B cell (primary cell): ENCODE data around the gene ZNF592. TPM values are rescaled to one million over a fixed set of nuclear protein-coding genes. Genes with fewer than 3 reads are reported as not detected.

Experiments used
- ATAC-seq: fragments of 200-7000 bp; cut with Tn5 transposase; one replicate; pipeline ENCODE4 v1.10.0; 2021; ENCODE audit warnings: low read depth, mild to moderate bottlenecking, moderate number of reproducible peaks, moderate library complexity
- CTCF ChIA-PET: fragments of 350-600 bp; sonication (Branson Sonifier 250); formaldehyde crosslinking; loops from one replicate; lab custom pipeline; 2021; ENCODE audit warnings: antibody characterized with exemption, inconsistent platforms; lab: Charles Lee
- POLR2A ChIA-PET: fragments of 350-600 bp; sonication (Branson Sonifier 250); formaldehyde crosslinking; loops from one replicate; lab custom pipeline; 2021; ENCODE audit warnings: antibody characterized with exemption; lab: Charles Lee
- DNase-seq: peaks from one replicate; pipeline ENCODE4 v3.0.0; 2013
- H2AFZ ChIP-seq: 2 replicates; pipeline ENCODE4 v1.6.1; 2012; ENCODE audit warnings: mild to moderate bottlenecking, low read depth, low read length; ENCODE audit not compliant: insufficient read depth, poor library complexity, severe bottlenecking
- H3K27ac ChIP-seq, 2 donors: 1 replicate in 1 of 2; 2 replicates in 1 of 2; pipeline ENCODE4 v1.5.1; 2012 to 2013; ENCODE audit warnings: low read length in 2 of 2, mild to moderate bottlenecking in 2 of 2, moderate library complexity in 1 of 2
- H3K27me3 ChIP-seq, 4 experiments: fragments of 200-600 bp in 1 of 4; sonication (generic) in 1 of 4; replicated peaks in 1 of 4; 1 replicate in 2 of 4; 2 replicates in 2 of 4; pipeline versions ENCODE4 v1.6.1 to v1.7.0; 2013 to 2016; ENCODE audit warnings: low read length in 3 of 4, mild to moderate bottlenecking in 2 of 4, mixed read lengths in 1 of 4, moderate library complexity in 1 of 4; ENCODE audit not compliant: insufficient read depth in 4 of 4, control insufficient read depth in 3 of 4; ENCODE audit errors: control extremely low read depth in 1 of 4
- H3K36me3 ChIP-seq, 2 experiments: replicated peaks in 1 of 2; 1 replicate in 1 of 2; 2 replicates in 1 of 2; pipeline versions ENCODE4 v1.6.1 to v1.7.1; 2013; ENCODE audit warnings: low read length in 1 of 2; ENCODE audit not compliant: insufficient read depth in 2 of 2, control insufficient read depth in 1 of 2; ENCODE audit errors: control extremely low read depth in 1 of 2, extremely low read depth in 1 of 2
- H3K4me1 ChIP-seq, 2 donors: fragments of 200-600 bp in 1 of 2; sonication (generic) in 1 of 2; 1 replicate in 1 of 2; 2 replicates in 1 of 2; pipeline versions ENCODE4 v1.5.1 to v1.6.1; 2013 to 2017; ENCODE audit warnings: low read length in 2 of 2; ENCODE audit not compliant: control insufficient read depth in 2 of 2, insufficient read depth in 2 of 2
- H3K4me2 ChIP-seq: replicated peaks from 2 replicates; pipeline ENCODE3; 2012; ENCODE audit warnings: mild to moderate bottlenecking, low read depth, low read length; ENCODE audit not compliant: poor library complexity, severe bottlenecking
- H3K4me3 ChIP-seq, 5 experiments: fragments of 200-600 bp in 1 of 5; sonication (generic) in 1 of 5; 1 replicate in 3 of 5; 2 replicates in 2 of 5; pipeline versions ENCODE4 v1.5.1 to v1.7.0; 2011 to 2016; ENCODE audit warnings: low read length in 4 of 5, mild to moderate bottlenecking in 4 of 5, low read depth in 2 of 5, control low read depth in 1 of 5, moderate library complexity in 1 of 5; ENCODE audit not compliant: insufficient read depth in 1 of 5; ENCODE audit errors: control extremely low read depth in 1 of 5, extremely low read depth in 1 of 5
- H3K79me2 ChIP-seq: fragments of 200-600 bp; sonication (generic); one replicate; pipeline ENCODE4 v1.6.0; 2016; ENCODE audit warnings: low read length; ENCODE audit not compliant: control insufficient read depth, insufficient read depth
- H3K9ac ChIP-seq: fragments of 200-600 bp; sonication (generic); 2 replicates; pipeline ENCODE4 v1.6.1; 2017; ENCODE audit warnings: mild to moderate bottlenecking, low read length, moderate library complexity
- H3K9me3 ChIP-seq, 3 donors: one replicate each; pipeline versions ENCODE4 v1.6.1 to v1.7.1; 2013; ENCODE audit warnings: low read length in 2 of 3; ENCODE audit not compliant: control insufficient read depth in 2 of 3, insufficient read depth in 1 of 3; ENCODE audit errors: control extremely low read depth in 1 of 3
- H4K20me1 ChIP-seq: 2 replicates; pipeline ENCODE4 v1.6.0; 2012; ENCODE audit warnings: mild to moderate bottlenecking, low read length; ENCODE audit not compliant: insufficient read depth, control insufficient read depth, poor library complexity, severe bottlenecking
- H3K27ac Mint-ChIP-seq: one replicate; pipeline ENCODE4 v1.8.0; 2021; ENCODE audit warnings: mixed read lengths
- H3K27me3 Mint-ChIP-seq: one replicate; pipeline ENCODE4 v1.8.0; 2021; ENCODE audit warnings: mixed read lengths
- H3K4me1 Mint-ChIP-seq: one replicate; pipeline ENCODE4 v1.8.0; 2021; ENCODE audit warnings: mixed read lengths
- H3K4me3 Mint-ChIP-seq: one replicate; pipeline ENCODE4 v1.8.0; 2021; ENCODE audit warnings: mixed read lengths
- H3K9me3 Mint-ChIP-seq: one replicate; pipeline ENCODE4 v1.8.0; 2022; ENCODE audit warnings: mixed read lengths; ENCODE audit not compliant: insufficient read depth
- EZH2 ChIP-seq: IDR thresholded peaks from 2 replicates; pipeline ENCODE4 v1.6.1; 2012; ENCODE audit warnings: borderline replicate concordance, low read depth, mild to moderate bottlenecking, moderate library complexity, low read length; ENCODE audit not compliant: insufficient read depth, poor library complexity, severe bottlenecking
- WGBS: methylation state at CpG from one replicate; pipeline ENCODE4 v1.1.5; 2013; ENCODE audit warnings: missing lambda C conversion rate; ENCODE audit not compliant: insufficient coverage; 5-methylcytosine and 5-hydroxymethylcytosine counted together
- intact Hi-C: fragments of 100-400 bp; cut with micrococcal nuclease; formaldehyde crosslinking; loops from one replicate; pipeline ENCODE4 v1.10.0; 2022
- polyA plus RNA-seq: library from polyadenylated mRNA; depleted of rRNA; stranded (reverse); fragments of >200 nt; gene quantifications from 2 replicates; pipeline ENCODE4 v1.2.3, GENCODE V29; 2012
- total RNA-seq, 2 donors: library from RNA; stranded (reverse); fragments of 120-200 nt in 1 of 2; gene quantifications; 1 replicate in 1 of 2; 2 replicates in 1 of 2; pipeline versions ENCODE4 v1.2.3 to v1.2.4, GENCODE V29; 2013 to 2022
- TF ChIP-seq, protein P1 (sequence below): fragments of 200-600 bp; IDR thresholded peaks from one replicate; pipeline ENCODE4 v1.8.0; 2022; ENCODE audit warnings: antibody characterized with exemption, mild to moderate bottlenecking

Gene ZNF592
- total and polyA plus RNA-seq, 2 donors (not counting 1 experiment from before 2014, with no cell fraction given): 35.8 to 64.4 TPM

GRCh38 chr15:84827246-84827645, 78.9 kb downstream of the ZNF592 start:
- Histone ChIP-seq H3K27ac (no peak overlapping the region), H3K4me1 (no peaks in the 10 kb centered on the region), H3K9me3 (no peaks in the 10 kb centered on the region), H3K9ac (no peak overlapping the region), H3K4me3 (no peak overlapping the region), H4K20me1 (no peaks in the 10 kb centered on the region), H3K36me3 (no peaks in the 10 kb centered on the region), H3K79me2 (no peaks in the 10 kb centered on the region), H3K4me2 (no peak overlapping the region), H3K27me3 (no peaks in the 10 kb centered on the region), H2AFZ (no peak overlapping the region)
- POLR2A ChIA-PET: no interaction called here
- CTCF ChIA-PET: no interaction called here
- 97% methylated on average over 9 of the region's 9 CpGs for WGBS
- ATAC-seq (no peak), DNase-seq (no peak)
- H3K9me3 Mint-ChIP-seq: no peaks in the 10 kb centered on the region
- no peaks in the 10 kb centered on the region for H3K4me1 Mint-ChIP-seq
- no peak for TF ChIP-seq EZH2
- TF ChIP-seq, protein P1, sequence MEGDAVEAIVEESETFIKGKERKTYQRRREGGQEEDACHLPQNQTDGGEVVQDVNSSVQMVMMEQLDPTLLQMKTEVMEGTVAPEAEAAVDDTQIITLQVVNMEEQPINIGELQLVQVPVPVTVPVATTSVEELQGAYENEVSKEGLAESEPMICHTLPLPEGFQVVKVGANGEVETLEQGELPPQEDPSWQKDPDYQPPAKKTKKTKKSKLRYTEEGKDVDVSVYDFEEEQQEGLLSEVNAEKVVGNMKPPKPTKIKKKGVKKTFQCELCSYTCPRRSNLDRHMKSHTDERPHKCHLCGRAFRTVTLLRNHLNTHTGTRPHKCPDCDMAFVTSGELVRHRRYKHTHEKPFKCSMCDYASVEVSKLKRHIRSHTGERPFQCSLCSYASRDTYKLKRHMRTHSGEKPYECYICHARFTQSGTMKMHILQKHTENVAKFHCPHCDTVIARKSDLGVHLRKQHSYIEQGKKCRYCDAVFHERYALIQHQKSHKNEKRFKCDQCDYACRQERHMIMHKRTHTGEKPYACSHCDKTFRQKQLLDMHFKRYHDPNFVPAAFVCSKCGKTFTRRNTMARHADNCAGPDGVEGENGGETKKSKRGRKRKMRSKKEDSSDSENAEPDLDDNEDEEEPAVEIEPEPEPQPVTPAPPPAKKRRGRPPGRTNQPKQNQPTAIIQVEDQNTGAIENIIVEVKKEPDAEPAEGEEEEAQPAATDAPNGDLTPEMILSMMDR: no peak
- no peak overlapping the region for H3K27ac Mint-ChIP-seq
- intact Hi-C loops: no loop called here
- no peak overlapping the region for H3K4me3 Mint-ChIP-seq
- peaks cover 6% of the 10 kb centered on the region for H3K27me3 Mint-ChIP-seq

GRCh38 chr15:84828086-84828908, 79.9 kb downstream of the ZNF592 start:
- Histone ChIP-seq H3K27me3 (no peaks in the 10 kb centered on the region), H3K79me2 (no peaks in the 10 kb centered on the region), H3K4me3 (no peak overlapping the region), H2AFZ (no peak overlapping the region), H3K9me3 (no peaks in the 10 kb centered on the region), H4K20me1 (no peaks in the 10 kb centered on the region), H3K4me2 (no peak overlapping the region), H3K27ac (no peak overlapping the region), H3K9ac (no peak overlapping the region), H3K4me1 (no peaks in the 10 kb centered on the region), H3K36me3 (no peaks in the 10 kb centered on the region)
- POLR2A ChIA-PET: no interaction called here
- Mint-ChIP-seq H3K27ac (no peak overlapping the region), H3K9me3 (no peaks in the 10 kb centered on the region), H3K4me1 (no peaks in the 10 kb centered on the region), H3K27me3 (peaks cover 10% of the 10 kb centered on the region), H3K4me3 (no peak overlapping the region)
- no peak for DNase-seq
- 83% methylated on average over 7 of the region's 14 CpGs for WGBS
- TF ChIP-seq EZH2: no peak
- TF ChIP-seq, protein P1: no peak
- intact Hi-C loops: no loop called here
- CTCF ChIA-PET: interaction anchor here (0.6 to 0.8 kb wide), 2 partner anchors 17 to 239 kb away, joined by 4 to 5 read pairs; no protein-coding TSS in a partner anchor
- ATAC-seq: no peak
